EH (cell line): Measurements from ENCODE around the gene NOMO2.
"Not testable (repeated sequence)": the region's sequence is repeated elsewhere in the genome, so short reads cannot be mapped to it uniquely, and the experiment has no call there.

Source experiments
- DNase-seq: peaks from one replicate; pipeline ENCODE4 v3.0.0-alpha.2; 2015; ENCODE audit warnings: low read depth

The NOMO2 gene

DNA sequence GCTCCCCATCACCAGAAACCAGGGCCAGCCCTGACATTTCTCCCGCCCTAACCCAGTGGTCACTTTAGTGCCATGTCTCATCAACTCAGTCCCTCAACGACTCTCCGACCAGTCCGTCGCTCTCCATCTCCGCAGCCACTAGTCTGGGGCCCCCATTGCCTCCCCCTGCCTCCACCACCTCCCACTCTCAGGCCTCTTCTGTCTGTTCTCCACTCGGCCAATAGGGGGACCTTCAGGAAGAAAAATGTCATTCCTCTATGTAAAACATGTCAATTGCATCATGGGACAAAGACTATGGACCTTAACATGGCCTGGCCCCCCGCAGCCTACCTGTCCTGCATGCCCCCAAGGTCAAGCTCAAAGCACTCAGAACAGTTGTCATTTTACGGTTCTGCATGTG, 39.3 kb downstream of the NOMO2 start:
- DNase-seq, result not testable (repeated sequence)

DNA sequence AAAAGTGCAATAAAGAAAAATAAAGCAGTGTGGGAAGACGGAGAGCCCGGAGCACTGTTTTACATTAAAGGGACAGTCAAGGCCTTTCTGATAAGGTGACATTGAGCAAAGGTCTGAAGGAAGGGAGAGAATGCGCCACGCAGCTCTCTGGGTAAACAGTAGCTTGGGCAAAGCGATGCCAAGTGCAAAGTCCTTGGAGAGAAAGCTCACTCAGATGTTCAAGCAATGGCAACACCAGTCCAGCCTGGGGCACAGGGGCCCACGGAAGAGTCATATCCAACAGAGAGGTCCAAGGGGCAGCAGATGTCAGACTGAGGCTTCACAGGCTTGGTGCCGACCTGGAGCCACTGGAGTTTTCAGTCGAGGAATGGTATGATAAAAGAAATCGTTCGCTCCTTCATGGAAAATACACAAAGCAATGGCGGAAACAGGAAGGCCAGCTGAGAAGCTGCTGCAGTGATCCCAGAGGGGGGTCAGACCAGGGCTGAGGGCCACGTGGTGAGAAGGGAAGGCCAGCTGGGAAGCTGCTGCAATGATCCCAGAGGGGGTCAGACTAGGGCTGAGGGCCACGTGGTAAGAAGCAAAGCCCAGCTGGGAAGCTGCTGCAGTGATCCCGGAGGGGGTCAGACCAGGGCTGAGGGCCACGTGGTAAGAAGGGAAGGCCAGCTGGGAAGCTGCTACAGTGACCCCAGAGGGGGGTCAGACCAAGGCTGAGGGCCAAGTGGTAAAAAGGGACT, 40.3 kb downstream of the NOMO2 start:
- DNase-seq, result not testable (repeated sequence)

DNA sequence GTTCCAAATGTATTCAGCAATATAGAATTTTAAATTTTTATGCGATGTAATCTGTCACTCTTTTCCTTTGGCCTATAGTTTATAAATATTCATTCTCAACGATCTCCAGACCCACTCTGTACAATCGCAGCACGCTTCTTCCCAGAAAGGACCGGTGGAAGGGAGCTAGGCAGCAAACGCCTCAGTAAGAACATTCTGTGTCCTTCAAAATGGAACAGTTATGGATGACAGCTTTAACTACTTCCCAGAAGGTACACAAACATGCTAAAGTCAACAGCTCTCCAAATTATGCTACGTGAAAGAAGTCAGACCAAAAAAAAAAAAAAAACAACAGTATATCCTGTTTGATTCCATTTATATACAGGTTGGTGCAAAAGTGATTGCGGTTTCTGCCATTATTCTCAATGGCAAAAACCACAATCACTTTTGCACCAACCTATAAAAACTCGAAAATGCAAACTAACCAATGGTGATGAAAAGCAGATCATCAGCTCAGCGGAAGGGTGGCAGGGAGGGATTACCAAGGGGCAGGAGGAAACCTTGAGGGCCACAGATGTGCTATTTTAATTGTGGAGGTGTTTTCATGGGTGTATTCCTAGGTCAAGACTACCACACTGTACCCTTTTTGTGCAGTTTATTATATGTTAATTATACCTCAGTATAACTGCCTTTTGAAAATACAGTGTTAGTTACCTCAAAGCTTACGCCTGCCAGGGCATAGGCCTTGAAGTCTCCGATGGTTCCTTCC, 43.2 kb downstream of the NOMO2 start:
- not testable (repeated sequence) for DNase-seq

DNA sequence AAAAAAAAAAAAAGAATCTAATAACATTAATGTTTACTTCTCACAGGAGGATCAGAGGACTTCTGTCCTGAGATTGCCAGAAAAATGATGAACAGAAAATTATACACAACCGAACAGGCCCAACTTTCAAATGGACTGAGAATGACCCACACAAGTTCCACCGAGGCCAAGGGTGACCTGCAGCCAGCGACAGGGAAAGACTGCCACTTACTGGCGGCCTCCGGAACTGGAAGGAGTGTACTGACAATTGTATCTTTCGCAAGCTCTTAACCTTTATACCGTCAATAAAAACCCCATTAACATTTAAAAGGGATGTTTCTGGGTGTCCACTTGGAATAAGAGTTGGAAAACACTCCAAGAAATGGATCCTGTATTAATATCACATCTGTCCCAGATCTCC, 63.5 kb downstream of the NOMO2 start:
- not testable (repeated sequence) for DNase-seq

DNA sequence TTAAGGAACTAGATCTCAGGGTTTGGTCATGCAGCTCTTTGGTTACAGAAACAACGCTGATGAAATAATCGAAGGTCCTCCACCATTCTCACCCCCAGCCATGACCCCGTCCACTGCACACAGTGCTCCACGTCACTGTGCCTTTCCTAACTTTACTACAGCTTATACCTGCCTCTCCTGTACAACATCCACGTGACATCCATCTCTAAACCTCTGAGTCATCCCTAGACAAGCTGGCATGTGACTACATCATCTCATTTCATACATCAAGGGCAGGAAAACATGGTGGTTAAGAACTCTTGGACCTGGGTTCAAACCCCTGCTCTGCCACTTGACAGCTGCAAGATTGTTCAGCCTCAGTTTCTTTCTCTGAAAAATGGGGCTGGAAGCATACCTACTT, 64.9 kb downstream of the NOMO2 start:
- DNase-seq, result not testable (repeated sequence)

DNA sequence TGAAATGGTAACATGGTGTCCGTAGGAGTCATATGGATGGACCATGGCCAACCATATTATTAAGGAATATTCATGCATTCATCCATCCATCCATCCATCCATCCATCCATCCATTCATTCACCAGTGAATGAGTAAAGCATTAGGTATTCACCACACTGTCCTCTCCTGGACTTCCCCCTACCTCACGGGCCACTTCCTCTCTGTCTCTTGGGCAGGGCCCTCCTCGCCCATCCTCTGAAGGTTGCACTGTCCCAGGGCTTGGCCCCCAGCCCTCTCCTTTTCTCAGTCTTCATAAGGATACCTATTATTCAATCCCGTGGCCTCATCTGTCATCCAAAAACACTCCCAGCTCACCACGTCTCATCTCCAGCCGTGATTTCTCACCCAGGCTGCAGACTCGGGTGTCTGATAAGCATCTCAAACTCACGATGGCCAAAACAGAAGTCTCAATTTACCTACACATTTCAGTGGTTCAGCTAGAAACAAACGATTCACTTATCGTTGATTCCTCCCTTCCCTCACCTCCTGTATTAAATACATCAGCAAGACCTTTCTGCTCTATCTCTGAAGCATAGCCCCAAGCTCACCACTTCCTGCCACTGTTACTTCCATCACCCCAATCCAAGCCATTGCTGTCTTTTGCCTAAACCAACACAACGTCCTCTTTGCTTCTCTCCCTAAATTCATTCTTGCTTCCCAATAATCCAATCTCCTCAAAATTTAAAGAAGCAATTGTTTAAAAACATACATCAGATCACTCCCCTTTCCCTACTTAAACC, 69.6 kb downstream of the NOMO2 start:
- not testable (repeated sequence) for DNase-seq

DNA sequence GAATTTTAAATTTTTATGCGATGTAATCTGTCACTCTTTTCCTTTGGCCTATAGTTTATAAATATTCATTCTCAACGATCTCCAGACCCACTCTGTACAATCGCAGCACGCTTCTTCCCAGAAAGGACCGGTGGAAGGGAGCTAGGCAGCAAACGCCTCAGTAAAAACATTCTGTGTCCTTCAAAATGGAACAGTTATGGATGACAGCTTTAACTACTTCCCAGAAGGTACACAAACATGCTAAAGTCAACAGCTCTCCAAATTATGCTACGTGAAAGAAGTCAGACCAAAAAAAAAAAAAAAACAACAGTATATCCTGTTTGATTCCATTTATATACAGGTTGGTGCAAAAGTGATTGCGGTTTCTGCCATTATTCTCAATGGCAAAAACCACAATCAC, 125.9 kb downstream of the NOMO2 start:
- not testable (repeated sequence) for DNase-seq

DNA sequence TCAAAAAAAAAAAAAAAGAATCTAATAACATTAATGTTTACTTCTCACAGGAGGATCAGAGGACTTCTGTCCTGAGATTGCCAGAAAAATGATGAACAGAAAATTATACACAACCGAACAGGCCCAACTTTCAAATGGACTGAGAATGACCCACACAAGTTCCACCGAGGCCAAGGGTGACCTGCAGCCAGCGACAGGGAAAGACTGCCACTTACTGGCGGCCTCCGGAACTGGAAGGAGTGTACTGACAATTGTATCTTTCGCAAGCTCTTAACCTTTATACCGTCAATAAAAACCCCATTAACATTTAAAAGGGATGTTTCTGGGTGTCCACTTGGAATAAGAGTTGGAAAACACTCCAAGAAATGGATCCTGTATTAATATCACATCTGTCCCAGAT, 146.1 kb downstream of the NOMO2 start:
- DNase-seq, result not testable (repeated sequence)

DNA sequence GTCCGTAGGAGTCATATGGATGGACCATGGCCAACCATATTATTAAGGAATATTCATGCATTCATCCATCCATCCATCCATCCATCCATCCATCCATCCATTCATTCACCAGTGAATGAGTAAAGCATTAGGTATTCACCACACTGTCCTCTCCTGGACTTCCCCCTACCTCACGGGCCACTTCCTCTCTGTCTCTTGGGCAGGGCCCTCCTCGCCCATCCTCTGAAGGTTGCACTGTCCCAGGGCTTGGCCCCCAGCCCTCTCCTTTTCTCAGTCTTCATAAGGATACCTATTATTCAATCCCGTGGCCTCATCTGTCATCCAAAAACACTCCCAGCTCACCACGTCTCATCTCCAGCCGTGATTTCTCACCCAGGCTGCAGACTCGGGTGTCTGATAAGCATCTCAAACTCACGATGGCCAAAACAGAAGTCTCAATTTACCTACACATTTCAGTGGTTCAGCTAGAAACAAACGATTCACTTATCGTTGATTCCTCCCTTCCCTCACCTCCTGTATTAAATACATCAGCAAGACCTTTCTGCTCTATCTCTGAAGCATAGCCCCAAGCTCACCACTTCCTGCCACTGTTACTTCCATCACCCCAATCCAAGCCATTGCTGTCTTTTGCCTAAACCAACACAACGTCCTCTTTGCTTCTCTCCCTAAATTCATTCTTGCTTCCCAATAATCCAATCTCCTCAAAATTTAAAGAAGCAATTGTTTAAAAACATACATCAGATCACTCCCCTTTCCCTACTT, 152.2 kb downstream of the NOMO2 start:
- DNase-seq, result not testable (repeated sequence)

DNA sequence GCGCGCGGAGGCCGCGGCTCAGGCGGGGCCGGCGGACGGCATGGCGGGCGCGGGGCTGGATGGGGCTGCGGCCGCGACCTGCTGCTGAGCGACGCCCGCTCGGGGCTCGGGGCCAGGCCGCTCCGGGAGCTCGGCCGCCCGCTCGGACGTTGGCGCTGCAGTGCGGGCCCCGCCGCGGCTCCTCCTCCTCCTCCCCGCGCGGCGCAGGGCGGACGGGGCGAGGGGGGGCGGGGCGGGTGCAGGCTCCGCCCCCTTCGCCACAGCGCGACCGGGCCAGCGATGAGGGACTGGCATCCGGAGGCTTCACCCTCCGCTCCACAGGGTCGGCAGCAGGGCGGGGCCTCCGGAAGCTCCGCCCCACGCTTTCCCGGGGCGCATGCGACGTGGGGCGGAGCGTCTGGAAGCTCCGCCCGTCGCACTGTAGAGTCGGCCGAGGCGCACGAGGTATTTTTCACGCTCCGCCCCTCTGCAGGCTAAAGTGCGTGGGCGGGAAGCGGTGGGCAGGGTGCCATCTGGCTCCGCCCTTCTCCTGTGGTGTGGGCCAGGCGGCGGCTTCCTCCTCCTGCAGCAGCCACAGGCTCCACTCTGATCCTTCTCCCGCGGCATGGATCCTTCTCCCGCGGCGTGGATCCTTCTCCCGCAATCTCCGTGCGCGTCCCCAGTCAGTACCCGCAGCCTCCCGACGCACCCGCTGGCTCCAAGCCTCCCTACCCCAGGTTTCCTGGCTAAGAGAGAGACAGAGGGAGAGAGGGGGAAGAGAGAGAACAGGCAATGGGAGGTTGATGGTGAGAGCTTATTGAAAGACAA, 159.8 kb downstream of the NOMO2 start:
- DNase-seq, result not testable (repeated sequence)

DNA sequence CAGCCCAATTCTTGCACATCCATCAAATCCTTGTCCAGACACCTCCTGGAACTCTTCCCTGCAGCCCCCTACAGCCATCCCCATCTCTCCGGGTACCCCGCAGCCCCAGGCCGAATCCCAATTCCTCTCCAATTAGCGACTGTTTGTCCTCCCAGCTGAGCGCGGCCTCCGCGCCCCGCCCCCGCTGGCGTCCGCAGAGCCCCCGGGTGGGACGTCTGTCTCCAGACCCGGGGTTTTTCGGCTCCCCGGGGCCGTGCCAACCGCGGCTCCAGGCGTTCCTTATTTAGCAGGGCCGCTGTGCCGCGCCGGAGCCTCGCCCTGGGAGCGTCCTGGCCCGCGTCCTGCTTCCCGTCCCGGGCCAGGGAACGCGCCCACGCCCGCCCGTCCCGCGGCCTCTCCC, 160.7 kb downstream of the NOMO2 start:
- not testable (repeated sequence) for DNase-seq

DNA sequence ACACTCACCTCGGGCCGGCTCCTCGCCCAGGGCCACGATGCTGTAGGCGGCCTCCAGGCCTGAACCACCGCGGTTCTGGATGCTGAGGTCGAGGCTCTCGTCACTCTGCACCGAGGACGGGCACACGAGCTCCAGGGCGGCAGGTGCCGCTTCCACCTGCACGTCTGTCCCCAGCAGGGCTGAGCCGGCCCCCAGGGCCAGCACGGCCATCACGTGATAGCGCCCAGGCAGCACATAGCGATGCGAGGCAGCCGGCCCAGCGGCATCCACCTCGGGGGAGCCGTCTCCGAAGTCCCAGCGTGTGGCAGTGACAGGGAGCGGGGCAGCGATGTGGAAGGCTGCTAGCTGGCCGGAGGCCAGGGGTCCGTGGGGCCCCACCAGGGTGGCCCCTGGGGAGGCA, 167.5 kb downstream of the NOMO2 start:
- DNase-seq, result not testable (repeated sequence)

DNA sequence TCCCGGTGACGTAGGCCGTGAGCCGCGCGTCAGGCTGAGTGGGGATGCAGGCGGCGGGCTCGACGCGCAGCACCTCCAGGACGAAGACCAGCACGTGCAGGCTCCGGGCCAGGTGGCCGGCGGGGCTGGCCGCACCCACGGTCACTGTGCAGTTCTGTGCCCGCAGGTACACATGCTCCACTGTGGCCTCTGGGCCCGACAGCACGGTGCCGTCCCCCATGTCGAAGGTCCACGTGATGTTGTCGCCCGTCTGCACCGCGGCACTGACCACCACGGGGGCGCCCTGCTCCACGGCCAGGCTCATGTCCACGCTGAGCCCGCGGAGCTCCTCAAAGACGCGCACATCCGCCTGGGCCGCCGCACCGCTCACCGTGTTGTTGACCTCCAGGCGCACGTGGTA, 174.1 kb downstream of the NOMO2 start:
- not testable (repeated sequence) for DNase-seq

DNA sequence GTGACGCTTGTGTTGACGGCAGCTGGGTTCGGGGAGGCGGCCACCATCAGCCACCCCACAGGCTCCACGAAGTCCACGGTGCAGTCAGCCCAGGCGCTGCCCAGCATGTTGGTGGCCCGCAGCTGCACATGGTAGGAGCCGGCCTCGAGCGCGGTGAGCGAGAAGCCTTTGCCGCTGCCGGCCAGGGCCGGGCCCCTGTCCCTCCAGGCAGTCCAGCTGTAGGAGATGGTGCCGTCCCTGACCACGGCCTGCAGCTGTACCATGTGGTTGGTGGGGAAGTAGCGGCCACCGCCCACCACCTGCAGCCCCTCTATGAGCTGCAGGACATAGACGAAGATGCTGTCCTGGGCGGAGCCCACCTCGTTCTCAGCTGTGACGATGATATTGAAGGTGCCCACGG, 175.4 kb downstream of the NOMO2 start:
- DNase-seq, result not testable (repeated sequence)

DNA sequence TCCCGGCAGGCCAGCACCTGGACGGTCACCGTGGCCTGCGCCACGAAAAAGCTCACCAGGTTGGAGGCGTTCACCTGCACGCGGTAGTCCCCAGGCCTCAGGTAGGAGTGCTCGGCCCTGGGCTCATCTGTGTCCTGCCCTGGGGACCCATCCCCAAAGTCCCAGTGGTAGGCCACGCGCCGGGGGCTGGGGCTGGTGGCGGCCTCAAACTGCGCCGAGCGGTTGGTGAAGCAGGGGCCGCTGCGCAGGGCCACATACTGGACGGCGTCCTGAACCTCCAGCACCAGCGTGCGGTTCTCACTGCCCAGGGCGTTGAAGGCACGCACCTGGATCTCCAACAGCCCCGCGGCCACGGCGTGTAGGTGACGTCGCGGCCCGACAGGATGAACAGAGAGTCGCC, 176.6 kb downstream of the NOMO2 start:
- DNase-seq, result not testable (repeated sequence)

DNA sequence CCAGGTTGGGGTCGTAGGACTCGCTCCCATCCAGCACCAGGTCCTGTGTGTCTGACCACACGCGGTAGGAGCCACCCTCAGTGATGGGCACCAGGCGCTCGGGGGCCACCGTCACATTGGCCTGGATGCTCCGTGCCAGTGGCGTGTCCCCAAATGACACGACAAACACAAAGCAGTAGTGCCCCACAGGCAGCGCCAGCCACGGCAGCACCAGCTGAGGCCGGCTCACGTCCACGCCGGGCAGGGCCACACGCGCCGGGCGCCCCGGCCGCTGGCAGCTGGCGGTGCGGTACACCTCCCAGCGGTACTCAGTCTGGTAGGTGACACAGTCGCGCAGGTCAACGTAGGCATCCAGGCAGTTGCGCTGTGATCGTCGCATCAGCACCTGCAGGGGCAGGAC, 177.0 kb downstream of the NOMO2 start:
- DNase-seq, result not testable (repeated sequence)

DNA sequence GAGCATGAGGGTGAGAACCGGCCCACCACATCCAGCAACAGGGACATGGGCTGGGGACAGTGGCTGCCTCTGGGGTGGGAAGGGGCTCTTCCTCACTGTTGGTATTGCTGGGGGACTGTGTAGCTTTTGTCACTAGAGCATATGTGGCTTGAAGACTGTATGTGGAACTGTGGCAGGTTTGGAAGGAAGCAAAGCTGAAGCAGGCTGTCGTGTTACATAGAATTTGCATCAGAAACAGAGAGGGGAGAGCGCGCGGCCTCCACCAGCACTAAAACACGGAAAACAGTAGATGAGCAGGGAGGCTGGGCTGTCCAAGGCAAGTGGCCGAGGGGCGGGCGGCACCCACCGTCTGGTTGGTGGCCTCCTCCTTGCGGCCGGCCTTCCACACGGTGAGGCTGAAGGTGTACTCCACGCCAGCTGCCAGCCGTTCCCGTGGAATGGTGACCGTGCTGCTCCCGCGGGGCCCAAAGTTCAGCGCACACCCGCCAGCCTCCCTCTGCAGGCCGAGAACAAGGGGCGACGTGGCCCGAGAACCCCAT, 177.7 kb downstream of the NOMO2 start:
- DNase-seq, result not testable (repeated sequence)

DNA sequence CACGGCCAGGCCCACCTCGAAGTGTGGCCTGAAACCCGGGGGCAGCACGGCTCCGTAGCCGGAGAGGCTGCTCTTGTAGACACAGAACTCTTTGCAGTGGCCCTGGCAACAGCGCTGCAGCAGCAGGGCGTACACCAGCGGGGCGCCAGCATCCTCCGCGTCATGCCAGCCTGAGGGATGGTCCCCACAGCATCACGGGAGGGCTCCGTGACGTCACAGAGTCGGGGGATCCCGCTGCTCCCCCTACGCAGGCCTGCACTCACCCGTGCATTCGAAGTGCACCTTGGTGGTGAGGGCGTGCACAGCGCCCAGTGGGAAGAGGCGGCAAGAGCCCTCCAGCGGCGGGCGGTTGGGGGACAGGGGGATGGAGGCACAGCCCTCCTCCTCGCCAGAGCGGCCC, 179.2 kb downstream of the NOMO2 start:
- DNase-seq, result not testable (repeated sequence)
